C4-2B (cell line): ENCODE results near the gene AGPAT3.

Source experiments
- ZFX ChIP-seq: fragments of 450-650 bp; IDR thresholded peaks from 2 replicates; pipeline ENCODE4 v1.6.1; 2017
- TF ChIP-seq, protein P1 (sequence below): fragments of 450-650 bp; conservative IDR thresholded peaks from 2 replicates; pipeline ENCODE4 v1.5.1; 2017; ENCODE audit warnings: mild to moderate bottlenecking

GRCh38 chr21:44006017-44006619, 141.1 kb downstream of the AGPAT3 start:
- TF ChIP-seq, protein P1, sequence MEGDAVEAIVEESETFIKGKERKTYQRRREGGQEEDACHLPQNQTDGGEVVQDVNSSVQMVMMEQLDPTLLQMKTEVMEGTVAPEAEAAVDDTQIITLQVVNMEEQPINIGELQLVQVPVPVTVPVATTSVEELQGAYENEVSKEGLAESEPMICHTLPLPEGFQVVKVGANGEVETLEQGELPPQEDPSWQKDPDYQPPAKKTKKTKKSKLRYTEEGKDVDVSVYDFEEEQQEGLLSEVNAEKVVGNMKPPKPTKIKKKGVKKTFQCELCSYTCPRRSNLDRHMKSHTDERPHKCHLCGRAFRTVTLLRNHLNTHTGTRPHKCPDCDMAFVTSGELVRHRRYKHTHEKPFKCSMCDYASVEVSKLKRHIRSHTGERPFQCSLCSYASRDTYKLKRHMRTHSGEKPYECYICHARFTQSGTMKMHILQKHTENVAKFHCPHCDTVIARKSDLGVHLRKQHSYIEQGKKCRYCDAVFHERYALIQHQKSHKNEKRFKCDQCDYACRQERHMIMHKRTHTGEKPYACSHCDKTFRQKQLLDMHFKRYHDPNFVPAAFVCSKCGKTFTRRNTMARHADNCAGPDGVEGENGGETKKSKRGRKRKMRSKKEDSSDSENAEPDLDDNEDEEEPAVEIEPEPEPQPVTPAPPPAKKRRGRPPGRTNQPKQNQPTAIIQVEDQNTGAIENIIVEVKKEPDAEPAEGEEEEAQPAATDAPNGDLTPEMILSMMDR = no peak
- no peak for TF ChIP-seq ZFX
